CD4-positive, alpha-beta T cell treated with Interleukin-6 at 100 ng/mL for 8 hours (primary cell): ENCODE results near the gene CASZ1.

ENCODE experiments used
- DNase-seq: peaks from one replicate; pipeline ENCODE4 v3.0.0-alpha.2; 2020; ENCODE audit warnings: mixed read lengths, low spot score

CASZ1 gene

GRCh38 chr1:10751561-10752085 lies 44.8 kb downstream of the CASZ1 start:
- DNase-seq, result no peak

DNA sequence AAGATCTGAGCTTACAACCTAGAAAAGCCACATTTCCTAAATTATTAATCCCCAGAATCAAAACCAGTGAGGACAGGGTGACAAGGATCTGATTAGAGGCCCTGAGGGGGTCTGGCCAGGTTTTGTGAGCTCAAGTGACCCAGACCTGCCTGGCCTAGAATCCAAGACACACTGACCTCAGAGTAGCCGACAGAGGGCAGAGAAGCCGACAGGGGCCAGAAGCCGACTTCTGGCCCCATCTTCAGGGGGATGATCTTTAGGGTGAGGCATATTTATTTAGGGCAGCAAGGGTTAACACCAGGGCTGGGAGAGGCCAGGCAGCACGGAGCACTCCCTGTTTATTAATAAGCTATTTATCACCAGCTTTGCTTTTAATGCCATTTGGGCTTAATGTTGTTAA lies 45.3 kb downstream of the CASZ1 start:
- DNase-seq, result no peak

GRCh38 chr1:10745886-10746455 lies 50.5 kb downstream of the CASZ1 start:
- no peak for DNase-seq

DNA sequence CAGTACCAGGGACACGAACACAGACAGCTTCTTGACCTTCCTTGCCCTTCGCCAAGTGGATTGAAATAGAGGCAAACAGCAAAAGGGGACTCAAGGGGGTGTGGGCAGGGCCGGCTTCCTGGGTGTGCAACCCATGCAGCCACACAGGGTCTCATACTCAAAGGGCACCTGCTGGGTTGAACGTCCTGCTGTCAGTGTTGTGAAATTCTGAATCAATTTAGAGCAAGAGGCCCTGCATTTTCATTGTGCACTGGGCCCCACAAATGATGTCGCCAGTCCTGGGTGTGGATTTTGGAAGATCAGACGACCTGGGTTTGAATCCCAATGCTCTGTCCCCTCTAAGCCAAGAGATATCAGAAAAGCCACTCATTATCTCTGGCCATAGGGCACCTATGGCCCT lies 51.1 kb downstream of the CASZ1 start:
- DNase-seq, result no peak

DNA sequence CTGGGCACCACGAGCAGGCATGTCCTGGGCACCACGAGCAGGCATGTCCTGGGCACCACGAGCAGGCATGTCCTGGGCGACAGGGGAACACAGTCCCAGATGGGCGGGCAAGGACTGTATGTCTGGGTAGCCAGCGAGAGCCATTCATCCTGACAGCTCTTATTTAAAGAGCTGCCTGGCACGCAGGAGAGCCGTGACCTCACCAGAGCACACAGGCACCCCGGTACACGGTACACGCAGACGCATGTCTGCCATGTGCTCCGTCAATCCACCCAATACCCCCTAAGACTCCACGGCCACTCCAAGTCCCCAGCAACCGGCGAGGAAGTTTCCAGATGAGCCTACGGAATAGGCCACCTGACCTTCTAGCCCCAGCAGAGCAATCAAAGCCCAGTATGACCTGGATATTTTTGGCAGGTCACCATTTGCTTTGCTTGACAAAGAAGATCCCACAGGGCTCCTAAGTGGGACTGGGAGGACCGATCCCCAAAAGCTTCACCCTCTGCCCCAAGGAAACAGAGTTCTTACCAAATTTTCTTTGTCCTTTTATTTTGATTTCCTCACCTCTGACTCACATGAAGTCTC lies 51.7 kb downstream of the CASZ1 start:
- DNase-seq, result no peak

DNA sequence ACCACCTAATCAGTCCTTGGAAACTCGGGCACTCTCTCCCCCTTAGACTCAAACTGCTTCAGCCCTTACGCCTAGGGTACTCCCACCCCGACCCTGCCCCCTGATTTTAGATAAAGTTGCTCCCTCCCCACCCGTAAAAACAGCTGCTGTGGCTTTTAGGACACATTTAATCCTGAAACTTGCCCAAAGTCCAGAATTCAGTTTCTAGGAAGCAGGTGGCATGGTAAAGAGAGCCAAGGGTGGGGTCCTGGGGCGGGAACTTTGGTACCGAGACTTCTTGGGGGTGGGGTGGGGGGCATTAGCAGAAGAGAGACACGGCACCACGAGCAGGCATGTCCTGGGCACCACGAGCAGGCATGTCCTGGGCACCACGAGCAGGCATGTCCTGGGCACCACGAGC lies 52.4 kb downstream of the CASZ1 start:
- DNase-seq, result no peak

DNA sequence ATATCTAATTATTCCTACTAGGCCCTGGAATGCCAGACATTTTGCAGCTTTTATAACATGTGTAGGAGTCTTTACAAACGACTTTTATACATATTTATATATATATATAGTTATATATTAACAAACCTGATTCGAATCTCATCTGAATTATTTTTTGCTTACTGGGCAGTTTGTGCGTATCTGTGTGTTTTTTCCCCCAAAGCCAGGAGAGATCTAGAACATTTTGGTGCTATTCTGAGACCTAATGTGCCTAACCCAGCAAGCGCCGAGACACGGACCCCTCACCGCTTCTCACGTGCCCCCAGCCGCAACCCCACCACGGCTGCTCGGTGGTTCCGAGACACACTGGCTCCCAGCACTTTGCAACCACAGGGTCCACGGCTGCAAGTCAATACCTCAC lies 54.8 kb downstream of the CASZ1 start:
- DNase-seq, result no peak

GRCh38 chr1:10740123-10740522 lies 56.3 kb downstream of the CASZ1 start:
- DNase-seq, result no peak

GRCh38 chr1:10739589-10739988 lies 56.9 kb downstream of the CASZ1 start:
- no peak for DNase-seq

GRCh38 chr1:10738061-10739058 lies 58.1 kb downstream of the CASZ1 start:
- no peak for DNase-seq

GRCh38 chr1:10737651-10738050 lies 58.8 kb downstream of the CASZ1 start:
- DNase-seq, result no peak

GRCh38 chr1:10736634-10737586 lies 59.5 kb downstream of the CASZ1 start:
- DNase-seq, result no peak

DNA sequence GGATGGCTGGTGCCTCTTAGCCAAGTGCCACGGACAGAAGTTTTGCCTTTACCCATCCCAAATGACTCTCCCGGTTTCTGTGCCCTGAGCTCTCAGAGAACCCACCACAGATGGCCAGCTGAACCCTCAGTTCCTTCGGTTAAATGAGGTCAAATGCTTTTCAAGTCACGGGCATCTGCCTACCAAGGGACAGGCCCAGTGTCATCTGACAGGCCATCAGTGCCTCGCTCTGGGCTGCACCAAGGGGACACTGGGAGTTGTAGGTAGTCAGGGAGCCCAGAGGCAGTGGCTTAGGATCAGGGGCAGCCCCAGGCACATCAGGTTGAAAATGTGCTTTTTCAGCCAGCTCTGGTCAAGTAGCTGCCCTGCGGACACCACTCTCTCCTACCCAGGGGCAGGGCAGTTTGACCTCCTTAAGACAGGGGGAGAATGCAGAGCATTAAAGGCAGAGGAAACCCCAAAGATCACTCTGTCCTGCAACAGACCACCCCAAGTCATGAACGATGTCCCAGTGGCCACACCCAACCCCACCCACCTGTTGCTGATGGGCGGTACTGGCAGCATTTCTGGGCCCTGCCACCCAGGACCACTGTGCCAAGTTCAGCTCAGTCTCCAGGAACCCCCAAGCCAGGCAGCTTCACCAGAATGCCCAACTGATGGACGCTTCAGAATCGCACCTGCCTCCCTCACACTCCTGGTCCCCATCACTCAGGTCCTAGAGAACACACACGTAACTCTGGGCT lies 60.7 kb downstream of the CASZ1 start:
- DNase-seq, result no peak

GRCh38 chr1:10734962-10735544 lies 61.4 kb downstream of the CASZ1 start:
- no peak for DNase-seq

- DNase-seq, result no peak
These were observed 62.1 kb downstream of the CASZ1 start for GRCh38 chr1:10734375-10734774.

GRCh38 chr1:10733474-10734366 lies 62.7 kb downstream of the CASZ1 start:
- DNase-seq, result no peak

DNA sequence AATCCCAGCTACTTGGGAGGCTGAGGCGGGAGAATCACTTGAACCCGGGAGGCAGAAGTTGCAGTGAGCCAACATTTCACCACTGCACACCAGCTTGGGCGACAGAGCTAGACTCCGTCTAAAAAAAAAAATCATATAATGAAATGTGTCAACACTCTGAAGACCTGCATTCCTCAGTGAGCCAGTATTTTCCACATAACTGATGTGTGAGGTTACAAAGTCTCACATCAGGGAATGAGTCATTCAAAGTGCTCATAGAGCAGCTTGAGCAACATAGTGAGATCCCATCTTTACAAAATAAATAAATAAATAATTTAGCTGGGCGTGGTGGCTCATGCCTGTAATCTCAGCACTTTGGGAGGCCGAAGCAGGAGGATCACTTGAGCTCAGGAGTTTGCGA lies 65.5 kb downstream of the CASZ1 start:
- no peak for DNase-seq

GRCh38 chr1:10728595-10729410 lies 67.6 kb downstream of the CASZ1 start:
- DNase-seq, result no peak
